CD4-positive, alpha-beta T cell treated with Interleukin-10 for 1 hour (primary cell): ENCODE measurements around the gene DYRK2.
"Not testable (repeated sequence)": the region's sequence is repeated elsewhere in the genome, so short reads cannot be mapped to it uniquely, and the experiment has no call there.

ENCODE experiments used
- DNase-seq: peaks from one replicate; pipeline ENCODE4 v3.0.0-alpha.2; 2020

Gene DYRK2

DNA sequence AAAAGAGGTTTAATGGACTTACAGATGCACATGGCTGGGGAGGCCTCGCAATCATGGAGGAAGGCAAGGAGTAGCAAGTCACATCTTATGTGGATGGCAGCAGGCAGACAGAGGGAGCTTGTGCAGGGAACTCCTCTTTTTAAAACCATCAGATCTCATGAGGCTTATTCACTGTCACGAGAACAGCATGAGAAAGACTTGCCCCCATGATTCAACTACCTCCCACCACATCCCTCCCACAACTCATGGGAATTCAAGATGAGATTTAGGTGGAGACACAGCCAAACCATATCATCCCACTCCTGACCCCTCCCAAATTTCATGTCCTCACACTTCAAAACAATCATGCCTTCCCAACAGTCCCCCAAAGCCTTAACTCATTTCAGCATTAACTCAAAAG is 24.0 kb downstream of the DYRK2 start:
- not testable (repeated sequence) for DNase-seq

DNA sequence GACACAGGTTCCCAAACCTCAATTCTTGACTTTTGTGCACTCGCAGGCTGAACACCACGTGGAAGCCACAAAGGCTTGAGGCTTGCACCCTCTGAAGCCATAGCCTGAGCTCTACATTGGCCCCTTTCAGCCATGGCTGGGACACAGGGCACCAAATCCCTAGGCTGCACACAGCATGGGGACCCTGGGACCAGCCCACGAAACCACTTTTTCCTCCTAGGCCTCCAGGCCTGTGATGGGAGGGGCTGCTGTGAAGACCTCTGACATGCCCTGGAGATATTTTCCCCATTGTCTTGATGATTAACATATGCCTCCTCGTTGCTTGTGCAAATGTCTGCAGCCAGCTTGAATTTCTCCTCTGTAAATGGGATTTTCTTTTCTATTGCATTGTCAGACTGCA is 25.0 kb downstream of the DYRK2 start:
- not testable (repeated sequence) for DNase-seq

- no peak for DNase-seq
Observed at GRCh38 chr12:67674417-67674816, 25.9 kb downstream of the DYRK2 start.

GRCh38 chr12:67676624-67677023 is 28.1 kb downstream of the DYRK2 start:
- no peak for DNase-seq

GRCh38 chr12:67677166-67677565 is 28.6 kb downstream of the DYRK2 start:
- no peak for DNase-seq

DNA sequence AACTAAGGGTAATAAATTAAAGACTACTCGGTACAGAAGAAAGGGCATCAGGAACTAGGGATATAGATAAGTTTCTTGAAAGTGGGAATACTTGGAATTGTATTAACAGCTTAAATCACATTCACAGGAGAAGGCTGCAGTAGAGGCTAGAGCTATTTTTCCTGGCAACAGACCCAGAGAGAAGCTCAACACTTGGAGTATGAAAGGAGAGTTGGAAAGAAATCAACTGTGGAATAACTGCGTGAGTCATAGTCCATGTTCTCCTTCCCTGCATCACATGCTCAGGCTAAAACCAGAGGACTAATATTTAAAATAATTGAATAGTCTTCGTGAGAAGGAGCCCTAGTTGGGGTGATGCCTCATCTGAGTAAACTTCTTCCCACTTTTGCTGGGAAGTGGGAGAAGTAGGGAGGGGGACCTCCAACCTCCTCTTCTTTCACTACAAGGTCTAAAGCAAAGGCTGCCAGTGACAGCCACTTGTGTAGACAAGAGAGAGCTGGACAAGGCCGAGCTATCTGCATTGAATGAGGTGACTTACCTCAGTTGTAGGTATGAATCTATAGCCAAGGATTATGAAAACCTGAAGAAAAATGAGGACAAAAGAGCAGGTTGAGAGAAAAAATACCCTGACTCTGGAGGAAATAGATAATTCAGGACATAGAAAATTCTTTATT is 32.7 kb downstream of the DYRK2 start:
- DNase-seq: no peak

GRCh38 chr12:67681941-67682620 is 33.5 kb downstream of the DYRK2 start:
- no peak for DNase-seq

- DNase-seq: no peak
Observed at GRCh38 chr12:67689385-67689784, 40.8 kb downstream of the DYRK2 start.

DNA sequence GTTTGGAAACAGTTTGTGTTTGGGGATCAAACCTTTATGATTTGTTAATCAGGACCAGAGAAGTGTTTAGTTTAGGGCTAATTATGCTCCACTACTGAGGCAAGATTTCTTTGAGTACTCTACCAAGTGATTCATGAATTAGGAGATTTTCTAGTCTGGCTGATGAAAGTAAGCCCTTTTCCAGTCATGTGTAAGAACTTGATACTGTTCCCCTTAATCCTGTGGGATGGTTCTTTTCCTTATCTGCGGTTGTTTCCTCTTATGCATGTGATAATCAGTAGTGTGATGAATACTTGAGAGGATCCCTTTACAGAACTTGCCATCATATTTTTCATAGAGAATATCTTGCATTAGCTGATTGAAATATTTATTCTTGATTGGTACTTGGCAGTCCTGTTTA is 42.1 kb downstream of the DYRK2 start:
- no peak for DNase-seq

DNA sequence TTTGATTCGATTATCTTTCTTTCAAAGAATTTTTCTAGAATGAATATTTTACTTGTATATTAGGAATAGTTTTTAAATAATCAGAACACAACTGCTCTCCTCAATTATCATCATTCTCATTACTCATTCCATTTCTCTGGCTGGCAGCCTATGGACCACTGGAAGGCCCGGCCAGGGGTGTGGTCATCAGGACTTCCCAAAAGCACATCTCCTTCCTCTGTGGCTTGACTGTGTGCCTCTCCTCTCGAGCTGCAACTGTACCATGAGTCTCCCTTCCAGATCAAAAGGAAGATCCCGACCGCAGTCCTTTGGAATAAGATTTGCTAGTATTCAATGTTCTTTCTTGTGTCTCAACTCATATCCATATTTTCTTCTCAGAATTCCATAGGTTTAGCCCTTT is 42.7 kb downstream of the DYRK2 start:
- no peak for DNase-seq

GRCh38 chr12:67692135-67692534 is 43.6 kb downstream of the DYRK2 start:
- no peak for DNase-seq

DNA sequence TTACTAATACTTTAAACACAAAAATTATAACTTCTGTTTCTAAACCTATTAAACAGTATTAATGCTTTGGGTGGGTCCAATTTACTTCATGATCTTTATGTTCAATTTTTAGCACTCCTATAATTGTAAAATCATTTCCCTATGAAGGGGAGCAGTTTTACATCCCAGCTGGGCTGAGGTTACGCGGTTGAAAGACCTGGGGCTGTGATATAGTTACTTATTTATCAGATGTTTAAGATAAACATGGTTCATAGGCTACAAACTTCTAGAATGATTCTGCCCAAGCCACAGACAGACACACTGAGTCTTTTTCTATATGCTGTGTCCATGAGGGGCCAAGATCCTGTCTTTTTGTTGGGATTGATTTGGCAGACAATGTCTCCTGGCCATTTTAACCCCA is 44.4 kb downstream of the DYRK2 start:
- DNase-seq: no peak

GRCh38 chr12:67693894-67694293 is 45.3 kb downstream of the DYRK2 start:
- DNase-seq: no peak

- DNase-seq: no peak
Observed at GRCh38 chr12:67694306-67694900, 45.9 kb downstream of the DYRK2 start.

DNA sequence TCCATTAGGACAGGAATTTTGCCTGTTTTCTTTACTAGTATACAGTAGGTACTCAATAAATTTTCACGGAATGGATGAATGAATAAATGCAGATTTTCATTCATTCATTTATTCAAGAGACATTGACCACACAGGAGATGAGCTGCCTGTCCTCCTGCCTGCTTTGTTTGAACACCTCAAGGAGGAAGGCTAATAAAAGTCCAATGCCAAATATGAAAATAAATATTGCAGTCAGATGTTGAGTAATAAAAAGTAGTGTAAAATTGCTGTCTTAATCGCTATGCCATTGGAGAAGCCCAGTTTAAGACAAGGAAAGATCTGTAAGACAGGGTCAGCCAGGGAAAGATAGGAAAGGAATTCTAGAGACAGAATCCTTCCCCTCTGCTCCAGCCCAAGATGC is 47.4 kb downstream of the DYRK2 start:
- no peak for DNase-seq

DNA sequence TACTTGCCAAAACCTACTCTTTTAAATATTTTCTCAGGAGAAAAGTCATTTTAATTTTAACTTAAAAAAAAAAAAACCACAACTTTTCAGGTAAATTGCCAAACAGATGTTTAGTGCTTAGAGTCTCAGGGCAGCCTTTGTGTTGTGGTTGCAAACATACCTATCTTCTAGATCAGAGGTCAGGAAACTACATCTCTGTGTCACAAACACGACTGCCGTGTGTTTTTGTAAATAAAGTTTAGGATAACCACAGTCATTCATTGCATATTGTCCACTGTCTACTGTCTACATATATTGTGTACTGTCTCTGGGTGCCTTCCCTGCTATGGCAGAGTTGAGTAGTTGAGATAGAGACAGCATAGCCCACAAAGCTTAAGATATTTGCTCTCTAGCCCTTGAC is 48.9 kb downstream of the DYRK2 start:
- peak; percentile 52 for DNase-seq

GRCh38 chr12:67697967-67698366 is 49.4 kb downstream of the DYRK2 start:
- no peak for DNase-seq

GRCh38 chr12:67698672-67699581 is 50.4 kb downstream of the DYRK2 start:
- peak; percentile 54 for DNase-seq

- no peak for DNase-seq
Observed at GRCh38 chr12:67701121-67701520, 52.6 kb downstream of the DYRK2 start.

DNA sequence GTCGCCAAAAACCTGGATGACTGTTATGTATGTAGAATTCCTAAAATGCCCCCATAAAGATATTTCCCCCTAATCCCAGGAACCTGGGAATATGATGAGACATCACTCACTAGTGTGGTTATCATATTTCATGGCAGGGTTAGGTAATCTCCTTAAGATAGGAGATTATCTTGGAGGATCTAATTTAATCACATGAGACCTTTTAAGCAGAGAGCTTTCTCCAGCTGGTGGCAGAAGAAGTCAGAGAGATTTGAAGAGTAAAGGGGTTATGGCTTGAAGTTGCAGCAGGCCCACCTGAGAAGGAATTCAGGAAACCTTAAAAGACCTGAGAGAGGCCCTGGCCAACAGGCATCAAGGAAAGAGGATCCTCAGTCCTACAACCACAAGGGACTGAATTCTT is 53.6 kb downstream of the DYRK2 start:
- DNase-seq: no peak

- DNase-seq: no peak
Observed at GRCh38 chr12:67704071-67704470, 55.5 kb downstream of the DYRK2 start.

GRCh38 chr12:67705394-67706370 is 57.1 kb downstream of the DYRK2 start:
- DNase-seq: no peak
